ENCODE results near the gene GPC6. TPM values are rescaled to one million over a fixed set of nuclear protein-coding genes. Genes with fewer than 3 reads are reported as not detected.

GPC6 gene
- total and polyA plus RNA-seq, 2 donors (not counting 1 experiment from before 2014, with no cell fraction given): not detected

GRCh38 chr13:94346261-94347019, 1119.8 kb downstream of the GPC6 start:
- intact Hi-C loops (cut with micrococcal nuclease): no loop called here

More at GRCh38 chr13:94346261-94347019, 1119.8 kb downstream of the GPC6 start:
- no peaks in the 10 kb centered on the region for H3K36me3 ChIP-seq (replicated peaks in 1 of 2; ENCODE audit: control extremely low read depth in 1 of 2, control insufficient read depth in 1 of 2, extremely low read depth in 1 of 2, insufficient read depth in 2 of 2, low read length in 1 of 2)
- peaks cover 9% of the 10 kb centered on the region for H3K4me1 Mint-ChIP-seq
- H3K27me3 ChIP-seq (replicated peaks in 1 of 4; ENCODE audit: control extremely low read depth in 1 of 4, control insufficient read depth in 3 of 4, insufficient read depth in 4 of 4, low read length in 3 of 4): no peaks in the 10 kb centered on the region
- no peak overlapping the region for H3K4me2 ChIP-seq (replicated peaks; ENCODE audit: low read depth, low read length, poor library complexity, severe bottlenecking)
- H3K4me3 ChIP-seq (ENCODE audit: control extremely low read depth in 1 of 5, extremely low read depth in 1 of 5, insufficient read depth in 1 of 5, low read depth in 2 of 5, low read length in 4 of 5): no peak overlapping the region
- TF ChIP-seq CTCF (IDR thresholded peaks at IDR 0.05) (no peak), EZH2 (IDR thresholded peaks at IDR 0.05; ENCODE audit: borderline replicate concordance, insufficient read depth, low read depth, low read length, poor library complexity, severe bottlenecking) (no peak)
- H3K27ac Mint-ChIP-seq: no peak overlapping the region
- ATAC-seq (ENCODE audit: low read depth): no peak
- H3K27me3 Mint-ChIP-seq: no peaks in the 10 kb centered on the region
- 90% methylated on average over 5 of the region's 13 CpGs for WGBS (ENCODE audit: insufficient coverage)
- H3K9ac ChIP-seq (ENCODE audit: low read length): no peak overlapping the region
- ChIA-PET POLR2A (no interaction called here), CTCF (interaction anchor here (1.1 kb wide), 1 partner anchor 16 kb away, joined by 3 read pairs; no protein-coding TSS in a partner anchor)
- no peak overlapping the region for H2AFZ ChIP-seq (ENCODE audit: insufficient read depth, low read depth, low read length, poor library complexity, severe bottlenecking)
- H3K4me1 ChIP-seq (ENCODE audit: control insufficient read depth in 2 of 2, insufficient read depth in 2 of 2, low read length in 2 of 2): peaks cover 0 to 3% of the 10 kb centered on the region in 2 donors
- H3K79me2 ChIP-seq (ENCODE audit: control insufficient read depth, insufficient read depth, low read length): no peaks in the 10 kb centered on the region
- H3K9me3 ChIP-seq (ENCODE audit: control extremely low read depth in 1 of 3, control insufficient read depth in 2 of 3, insufficient read depth in 1 of 3, low read length in 2 of 3): no peaks in the 10 kb centered on the region
- no peaks in the 10 kb centered on the region for H3K9me3 Mint-ChIP-seq (ENCODE audit: insufficient read depth)
- no peaks in the 10 kb centered on the region for H4K20me1 ChIP-seq (ENCODE audit: control insufficient read depth, insufficient read depth, low read length, poor library complexity, severe bottlenecking)
- no peak overlapping the region for H3K27ac ChIP-seq (ENCODE audit: low read length in 2 of 2)
- no peak overlapping the region for H3K4me3 Mint-ChIP-seq
- no peak for DNase-seq

Measured in B cell (primary cell).